Chondrocyte (in vitro differentiated cells): Measurements from ENCODE around the gene MACC1. TPM values are rescaled to one million over a fixed set of nuclear protein-coding genes. Genes with fewer than 3 reads are reported as not detected.

Source experiments
- DNase-seq: peaks from one replicate; pipeline ENCODE4 v3.0.0; 2021; ENCODE audit warnings: mixed read lengths, low spot score
- H3K27ac Mint-ChIP-seq: one replicate; pipeline ENCODE4 v1.8.0; 2021; ENCODE audit warnings: mild to moderate bottlenecking, moderate library complexity, mixed read lengths; ENCODE audit not compliant: unreplicated experiment
- H3K27me3 Mint-ChIP-seq: 2 replicates; pipeline ENCODE4 v1.8.0; 2021; ENCODE audit warnings: low read depth, mixed read lengths
- H3K36me3 Mint-ChIP-seq: 2 replicates; pipeline ENCODE4 v1.8.0; 2021; ENCODE audit warnings: low read depth, mixed read lengths
- H3K4me1 Mint-ChIP-seq: 2 replicates; pipeline ENCODE4 v1.8.0; 2021; ENCODE audit warnings: low read depth, mild to moderate bottlenecking, mixed read lengths
- H3K4me3 Mint-ChIP-seq: one replicate; pipeline ENCODE4 v1.8.0; 2021; ENCODE audit warnings: mild to moderate bottlenecking, moderate library complexity, mixed read lengths; ENCODE audit not compliant: unreplicated experiment
- H3K9me3 Mint-ChIP-seq: 2 replicates; pipeline ENCODE4 v1.8.0; 2021; ENCODE audit warnings: low read depth, mixed read lengths
- total RNA-seq: library from RNA; stranded (reverse); gene quantifications from 3 replicates; pipeline ENCODE4 v1.2.1, GENCODE V29; 2021
- TF ChIP-seq, protein P1 (sequence below): fragments of 200-600 bp; sonication (generic); IDR thresholded peaks from 2 replicates; pipeline ENCODE4 v1.5.0; 2021; ENCODE audit warnings: antibody characterized with exemption, mild to moderate bottlenecking, moderate library complexity

The MACC1 gene
- total RNA-seq, 1 donor from 2014 or later = not detected

DNA sequence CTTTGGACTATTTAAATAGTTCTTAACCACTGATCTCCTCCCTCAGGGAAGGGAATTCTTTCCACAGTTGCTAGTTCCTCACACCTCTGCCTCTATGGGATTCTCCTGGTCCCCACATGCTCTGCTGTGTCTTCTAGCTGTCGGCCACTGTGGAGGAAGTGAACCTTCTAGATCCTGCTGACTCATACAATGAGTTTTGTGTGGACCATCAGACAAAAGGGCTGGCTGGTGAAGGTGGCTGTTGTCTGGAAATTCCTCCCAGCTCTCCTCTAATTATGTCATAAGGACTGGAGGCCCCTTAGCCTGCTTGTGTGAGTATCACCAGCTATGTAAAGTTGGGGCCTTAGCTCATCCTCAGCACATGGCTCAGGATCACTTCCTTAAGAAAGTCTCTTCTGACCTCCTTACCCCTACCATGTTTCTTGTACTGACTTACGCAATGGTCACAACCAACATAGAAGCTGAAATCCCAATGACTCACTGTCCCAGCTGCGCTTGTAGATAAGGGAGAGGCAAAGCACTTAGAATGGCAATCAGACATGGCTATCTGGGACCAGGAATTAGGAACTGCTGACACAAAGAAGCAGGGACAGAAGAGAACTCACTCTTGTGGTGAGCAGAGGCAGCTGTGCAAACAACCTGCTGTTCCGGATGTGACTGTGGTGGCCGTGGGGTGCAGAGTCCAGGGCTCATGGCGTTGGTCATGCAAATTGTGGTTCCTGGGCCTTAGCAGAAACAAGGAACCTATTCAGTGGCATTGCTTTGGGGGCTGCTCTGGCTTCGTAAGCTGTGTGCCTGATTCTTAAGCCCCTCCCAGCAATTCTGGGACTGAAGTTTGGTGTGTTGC, 2.5 kb upstream of the MACC1 start:
- Mint-ChIP-seq H3K27ac (peak overlapping the region; percentile 38), H3K4me1 (peaks cover 20% of the 10 kb centered on the region), H3K36me3 (no peaks in the 10 kb centered on the region), H3K9me3 (no peaks in the 10 kb centered on the region), H3K27me3 (no peaks in the 10 kb centered on the region), H3K4me3 (no peak overlapping the region)
- no peak for DNase-seq
- TF ChIP-seq, protein P1, sequence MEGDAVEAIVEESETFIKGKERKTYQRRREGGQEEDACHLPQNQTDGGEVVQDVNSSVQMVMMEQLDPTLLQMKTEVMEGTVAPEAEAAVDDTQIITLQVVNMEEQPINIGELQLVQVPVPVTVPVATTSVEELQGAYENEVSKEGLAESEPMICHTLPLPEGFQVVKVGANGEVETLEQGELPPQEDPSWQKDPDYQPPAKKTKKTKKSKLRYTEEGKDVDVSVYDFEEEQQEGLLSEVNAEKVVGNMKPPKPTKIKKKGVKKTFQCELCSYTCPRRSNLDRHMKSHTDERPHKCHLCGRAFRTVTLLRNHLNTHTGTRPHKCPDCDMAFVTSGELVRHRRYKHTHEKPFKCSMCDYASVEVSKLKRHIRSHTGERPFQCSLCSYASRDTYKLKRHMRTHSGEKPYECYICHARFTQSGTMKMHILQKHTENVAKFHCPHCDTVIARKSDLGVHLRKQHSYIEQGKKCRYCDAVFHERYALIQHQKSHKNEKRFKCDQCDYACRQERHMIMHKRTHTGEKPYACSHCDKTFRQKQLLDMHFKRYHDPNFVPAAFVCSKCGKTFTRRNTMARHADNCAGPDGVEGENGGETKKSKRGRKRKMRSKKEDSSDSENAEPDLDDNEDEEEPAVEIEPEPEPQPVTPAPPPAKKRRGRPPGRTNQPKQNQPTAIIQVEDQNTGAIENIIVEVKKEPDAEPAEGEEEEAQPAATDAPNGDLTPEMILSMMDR = no peak

DNA sequence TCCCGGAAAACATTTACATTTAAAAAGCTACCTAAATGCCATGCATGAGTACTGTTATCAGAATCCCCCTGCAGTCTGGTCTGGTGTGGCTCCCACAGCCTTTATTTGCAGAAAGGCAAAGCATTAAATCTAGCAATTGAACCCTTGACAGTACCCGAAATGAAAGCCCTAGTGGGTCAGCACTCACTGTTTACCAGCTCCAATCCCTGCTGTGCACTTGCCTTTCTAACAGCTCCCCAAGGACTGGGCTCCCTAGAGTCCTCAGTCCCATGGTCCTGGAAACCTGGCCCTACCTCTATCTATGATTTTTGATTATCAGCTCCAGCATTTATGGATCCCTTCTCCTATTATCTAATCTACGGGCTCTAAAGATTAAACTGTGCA, 1.9 kb upstream of the MACC1 start:
- TF ChIP-seq, protein P1 = no peak
- DNase-seq = no peak
- peak overlapping the region; percentile 37 for H3K27ac Mint-ChIP-seq
- H3K4me1 Mint-ChIP-seq = peaks cover 20% of the 10 kb centered on the region
- H3K9me3 Mint-ChIP-seq = no peaks in the 10 kb centered on the region
- no peaks in the 10 kb centered on the region for H3K36me3 Mint-ChIP-seq
- no peaks in the 10 kb centered on the region for H3K27me3 Mint-ChIP-seq
- no peak overlapping the region for H3K4me3 Mint-ChIP-seq

DNA sequence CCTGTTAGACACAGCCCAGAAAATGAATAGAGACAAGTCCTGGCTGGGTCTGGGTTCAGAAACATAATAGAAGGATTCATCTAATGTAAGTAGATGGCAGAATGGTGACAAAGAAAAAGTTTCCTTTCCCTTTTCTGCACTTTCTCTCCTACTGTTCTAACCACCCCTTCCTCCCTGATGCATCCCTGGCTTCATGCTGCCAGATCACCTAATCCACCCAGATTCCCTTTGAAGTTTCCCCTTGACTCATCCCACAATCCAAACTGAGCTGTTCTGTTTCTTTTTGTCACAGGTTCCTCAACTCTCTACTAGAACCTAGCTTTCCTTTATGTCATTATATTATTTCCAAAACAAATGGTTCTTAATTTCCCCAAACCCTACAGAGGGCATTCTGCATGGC, 1.1 kb upstream of the MACC1 start:
- TF ChIP-seq, protein P1 = no peak
- no peak overlapping the region for H3K4me3 Mint-ChIP-seq
- no peaks in the 10 kb centered on the region for H3K36me3 Mint-ChIP-seq
- peaks cover 20% of the 10 kb centered on the region for H3K4me1 Mint-ChIP-seq
- DNase-seq = no peak
- H3K9me3 Mint-ChIP-seq = no peaks in the 10 kb centered on the region
- H3K27me3 Mint-ChIP-seq = no peaks in the 10 kb centered on the region
- no peak overlapping the region for H3K27ac Mint-ChIP-seq

DNA sequence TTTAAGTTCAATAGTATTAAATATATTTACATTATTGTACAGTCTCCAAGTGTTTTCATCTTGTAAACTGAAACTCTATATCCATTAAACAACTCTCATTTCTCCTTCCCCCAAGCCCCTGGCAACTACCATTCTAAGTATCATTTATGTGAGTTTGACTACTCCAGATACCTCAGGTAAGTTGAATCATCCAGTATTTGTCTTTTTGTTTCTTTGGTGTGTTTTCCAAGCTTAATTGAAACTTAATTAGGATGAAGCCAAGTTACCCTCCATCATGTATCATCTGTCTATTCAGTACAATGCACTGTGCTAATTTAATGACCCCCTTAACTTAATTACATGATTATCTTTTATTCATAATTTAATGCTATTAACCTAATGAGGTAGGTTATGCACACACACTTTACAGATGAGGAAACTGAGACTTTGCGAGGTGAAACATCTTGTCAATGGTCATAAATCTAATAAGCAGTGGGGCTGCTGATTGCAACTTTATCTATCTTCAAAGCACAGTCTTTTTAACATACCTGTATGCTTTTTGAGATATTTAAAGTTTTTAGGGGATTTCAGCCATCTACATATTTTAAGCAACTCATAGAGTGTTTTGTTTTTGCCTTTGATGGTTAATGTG, 663 bp downstream of the MACC1 start:
- no peaks in the 10 kb centered on the region for H3K27me3 Mint-ChIP-seq
- H3K4me1 Mint-ChIP-seq = peaks cover 20% of the 10 kb centered on the region
- no peaks in the 10 kb centered on the region for H3K36me3 Mint-ChIP-seq
- H3K9me3 Mint-ChIP-seq = no peaks in the 10 kb centered on the region
- H3K4me3 Mint-ChIP-seq = no peak overlapping the region
- TF ChIP-seq, protein P1 = no peak
- H3K27ac Mint-ChIP-seq = no peak overlapping the region
- no peak for DNase-seq

DNA sequence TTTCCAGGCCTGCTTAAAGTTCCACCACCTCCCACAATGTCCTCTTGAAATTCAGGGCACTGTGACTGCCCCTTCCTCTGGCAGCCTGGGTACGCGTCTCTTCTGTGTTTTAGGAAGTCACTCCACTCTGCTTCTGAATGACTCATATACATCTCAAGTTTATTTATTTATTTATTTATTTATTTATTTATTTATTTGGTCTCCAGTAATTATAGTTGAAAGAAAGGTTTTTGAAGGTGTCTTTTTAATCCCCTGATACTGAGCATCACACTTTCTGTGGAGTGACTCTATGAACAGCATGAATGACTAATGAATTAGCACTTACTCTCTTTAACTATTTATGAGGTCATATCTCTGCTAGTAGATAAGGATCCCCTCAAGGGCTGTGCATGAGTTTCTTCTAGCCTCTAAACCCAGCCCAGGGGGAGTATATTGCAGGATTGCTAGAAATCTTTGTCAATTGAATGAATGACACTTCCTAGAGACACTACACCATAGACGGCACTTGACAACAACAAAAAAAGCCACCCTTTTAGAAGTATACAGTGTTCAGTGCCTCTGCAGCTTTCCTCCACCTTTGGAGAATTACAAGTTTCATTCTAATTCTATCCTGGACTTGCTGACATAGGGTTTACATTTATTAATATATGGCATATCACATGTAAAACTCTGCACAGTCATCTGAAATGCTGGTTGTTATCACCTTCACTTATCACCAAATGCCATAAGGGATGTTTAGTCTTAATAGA, 2.1 kb downstream of the MACC1 start:
- H3K4me1 Mint-ChIP-seq = peaks cover 9% of the 10 kb centered on the region
- TF ChIP-seq, protein P1 = no peak
- DNase-seq = no peak
- H3K9me3 Mint-ChIP-seq = no peaks in the 10 kb centered on the region
- no peak overlapping the region for H3K27ac Mint-ChIP-seq
- no peak overlapping the region for H3K4me3 Mint-ChIP-seq
- no peaks in the 10 kb centered on the region for H3K27me3 Mint-ChIP-seq
- H3K36me3 Mint-ChIP-seq = no peaks in the 10 kb centered on the region
